Measurements from ENCODE around the gene CADM2.

Gene CADM2

GRCh38 chr3:85321892-85322291 lies 363.1 kb downstream of the CADM2 start:
- no peak for DNase-seq (ENCODE audit: low spot score)

GRCh38 chr3:85330071-85330470 lies 371.3 kb downstream of the CADM2 start:
- DNase-seq (ENCODE audit: low spot score): no peak

DNA sequence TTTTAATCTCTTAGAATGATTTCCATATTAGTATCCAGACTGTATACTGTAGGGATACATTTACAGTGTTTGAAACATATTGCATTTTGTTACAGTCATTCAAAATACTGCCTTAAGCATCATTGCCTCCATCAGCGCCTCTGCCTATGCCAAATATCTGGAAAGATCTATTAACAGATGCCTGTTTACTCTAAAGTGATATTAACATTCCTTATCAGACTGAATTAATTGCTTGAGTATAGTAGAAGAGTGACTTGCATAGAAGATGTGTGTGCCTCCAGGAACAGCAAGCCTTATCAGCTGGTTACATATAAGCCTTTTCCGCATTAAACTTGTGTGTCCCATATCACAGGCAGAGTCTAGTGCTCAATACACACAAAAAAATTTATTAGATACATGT lies 379.1 kb downstream of the CADM2 start:
- no peak for DNase-seq (ENCODE audit: low spot score)

- DNase-seq (ENCODE audit: low spot score): no peak
Observed at GRCh38 chr3:85342915-85343314, 384.1 kb downstream of the CADM2 start.

- no peak for DNase-seq (ENCODE audit: low spot score)
Observed at GRCh38 chr3:85355572-85355971, 396.8 kb downstream of the CADM2 start.

DNA sequence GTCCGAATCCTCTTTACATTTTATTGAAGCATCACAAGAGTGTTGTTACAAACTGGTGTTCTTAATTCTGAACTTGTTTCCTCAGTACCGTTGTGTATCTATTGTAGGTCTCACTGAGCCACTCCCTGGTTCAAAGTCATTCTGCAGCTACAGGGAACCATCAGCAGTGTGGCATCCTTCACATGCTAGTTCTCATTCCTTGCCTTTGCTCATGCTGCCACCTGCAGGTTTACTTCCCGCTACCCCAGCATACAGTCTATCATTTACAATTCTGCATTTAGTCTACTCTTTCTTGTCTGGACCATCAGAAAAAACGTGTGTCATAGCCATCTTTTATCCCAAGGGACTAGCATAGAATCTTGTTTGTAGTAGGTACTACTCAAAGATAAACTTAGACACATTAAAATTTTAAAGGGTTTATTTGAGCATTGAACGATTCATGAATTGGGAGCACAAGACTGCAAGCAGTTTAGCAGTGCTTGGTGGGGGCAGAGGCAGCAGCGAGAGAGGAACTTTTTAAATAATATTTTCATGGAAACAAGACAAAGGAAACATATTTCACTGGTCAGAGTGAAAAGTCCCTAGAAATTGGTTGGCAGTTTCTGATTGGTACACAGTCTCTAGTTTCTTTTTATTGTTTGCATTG lies 402.1 kb downstream of the CADM2 start:
- peak; percentile 3 for DNase-seq (ENCODE audit: low spot score)

GRCh38 chr3:85364296-85364909 lies 405.6 kb downstream of the CADM2 start:
- no peak for DNase-seq (ENCODE audit: low spot score)

DNA sequence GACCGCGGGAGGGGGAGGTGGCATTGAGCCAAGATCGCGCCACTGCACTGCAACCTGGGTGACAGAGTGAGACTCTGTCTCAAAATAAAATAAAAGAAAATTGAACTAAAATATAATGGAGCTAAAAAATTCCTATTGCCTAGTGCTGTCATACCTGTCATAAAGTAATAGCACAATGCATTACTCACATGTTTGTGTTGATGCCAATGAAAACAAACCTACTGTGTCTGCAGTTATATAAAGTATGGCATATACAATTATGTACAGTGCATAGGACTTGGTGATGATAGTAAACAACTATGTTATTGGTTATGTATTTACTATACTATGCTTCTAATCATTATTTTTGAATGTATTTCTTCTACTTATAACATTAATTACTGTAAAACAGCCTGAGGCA lies 411.6 kb downstream of the CADM2 start:
- DNase-seq (ENCODE audit: low spot score): no peak

DNA sequence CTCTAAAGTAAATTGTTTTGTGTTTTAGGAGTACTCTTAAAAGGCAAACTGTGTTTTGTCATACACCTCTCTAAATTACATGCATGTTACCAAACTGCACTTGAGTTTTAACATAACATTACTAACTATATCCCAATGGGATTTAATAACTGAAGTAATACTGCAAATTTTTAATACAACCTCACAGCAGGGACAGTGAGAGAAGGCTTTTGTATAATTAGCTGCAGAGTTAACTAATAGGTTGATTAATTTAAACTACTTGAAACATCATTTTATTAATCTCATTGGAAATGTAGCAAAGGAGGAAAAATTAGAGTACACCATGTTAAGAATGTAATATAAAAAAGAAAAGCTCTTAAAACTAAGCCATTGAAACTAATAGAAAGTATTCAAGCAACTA lies 417.3 kb downstream of the CADM2 start:
- DNase-seq (ENCODE audit: low spot score): no peak

- DNase-seq (ENCODE audit: low spot score): no peak
Observed at GRCh38 chr3:85377115-85377514, 418.3 kb downstream of the CADM2 start.

GRCh38 chr3:85384372-85384771 lies 425.6 kb downstream of the CADM2 start:
- no peak for DNase-seq (ENCODE audit: low spot score)

DNA sequence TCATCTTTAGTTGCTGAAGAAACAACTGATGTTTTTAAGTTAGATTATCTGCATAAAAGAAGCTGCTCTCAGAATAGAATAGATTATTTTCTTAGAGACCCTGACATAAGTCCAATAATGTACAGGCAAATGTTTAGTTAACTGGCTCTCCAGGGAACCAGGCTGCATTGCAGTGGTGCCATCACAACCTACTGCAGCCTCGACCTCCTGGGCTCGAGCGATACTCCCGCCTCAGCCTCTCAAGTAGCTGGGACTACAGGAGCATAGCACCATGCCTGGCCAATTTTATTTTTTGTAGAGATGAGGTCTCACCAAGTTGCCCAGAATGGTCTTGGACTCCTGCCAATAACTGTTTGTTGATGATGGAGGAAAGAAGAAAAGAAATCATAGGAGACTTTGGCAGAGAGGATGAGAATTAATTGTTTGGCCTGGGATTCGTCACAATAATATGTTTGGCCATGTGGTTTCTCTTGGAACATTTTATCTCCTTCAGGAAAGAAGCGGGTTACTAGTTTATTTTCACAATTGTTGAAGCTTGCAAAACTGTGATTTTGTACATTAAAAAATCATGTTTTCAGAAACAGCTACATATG lies 429.2 kb downstream of the CADM2 start:
- no peak for DNase-seq (ENCODE audit: low spot score)

DNA sequence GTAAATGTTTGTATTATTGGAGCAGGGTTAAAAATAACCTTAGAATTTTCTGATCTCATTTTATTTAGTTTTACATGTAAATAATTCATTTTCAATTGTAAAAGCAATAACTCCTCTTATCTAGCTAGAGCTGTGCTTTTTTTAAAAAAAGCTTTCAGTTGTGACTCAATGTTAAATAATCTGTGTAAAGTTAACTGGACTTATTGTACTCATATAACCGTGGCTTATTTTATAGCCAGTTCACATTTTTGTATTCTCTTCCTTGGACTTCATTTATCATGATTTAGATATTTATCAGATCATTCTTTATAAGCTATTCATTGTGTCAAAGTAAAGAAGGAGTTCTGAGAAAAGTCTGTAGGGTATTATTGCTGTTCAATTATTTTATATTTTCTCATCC lies 435.6 kb downstream of the CADM2 start:
- no peak for DNase-seq (ENCODE audit: low spot score)

DNA sequence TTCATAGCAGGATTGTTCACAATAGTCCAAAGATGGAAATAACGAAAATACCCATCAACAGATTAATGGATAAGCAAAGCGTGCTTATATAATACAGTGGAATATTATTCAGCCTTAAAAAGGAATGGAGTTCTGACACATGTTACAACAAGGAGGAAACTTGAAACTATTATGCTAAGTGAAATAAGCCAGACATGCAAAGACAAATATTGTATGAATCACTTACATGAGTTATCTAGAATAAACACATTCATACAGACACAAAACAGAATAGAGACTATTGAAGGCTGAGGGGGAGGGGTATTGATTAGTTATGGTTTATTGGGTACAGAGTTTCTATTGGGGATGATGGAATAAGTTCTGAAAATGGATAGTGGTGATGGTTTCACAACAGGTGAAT lies 438.6 kb downstream of the CADM2 start:
- no peak for DNase-seq (ENCODE audit: low spot score)

- DNase-seq (ENCODE audit: low spot score): no peak
Observed at GRCh38 chr3:85426121-85426520, 467.3 kb downstream of the CADM2 start.

GRCh38 chr3:85427467-85427866 lies 468.7 kb downstream of the CADM2 start:
- no peak for DNase-seq (ENCODE audit: low spot score)

DNA sequence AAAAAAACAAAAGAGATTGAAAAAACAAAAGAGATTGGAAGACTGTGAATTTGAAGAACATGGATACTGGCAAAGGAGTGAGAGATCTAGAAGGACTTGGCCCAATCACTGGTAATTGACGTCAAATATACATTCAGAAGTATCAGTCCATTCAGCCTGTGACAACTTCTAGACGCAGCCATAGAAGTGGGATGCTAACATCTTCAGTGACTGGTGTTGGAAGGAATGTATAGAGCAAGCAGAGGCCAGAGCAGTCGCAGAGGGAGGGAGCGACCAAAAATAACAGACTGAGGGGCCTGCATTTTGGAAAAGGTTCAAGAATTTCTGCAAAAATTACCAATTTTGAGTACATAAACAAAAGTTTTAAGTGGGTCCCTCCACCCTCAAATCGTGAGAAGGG lies 473.3 kb downstream of the CADM2 start:
- DNase-seq (ENCODE audit: low spot score): no peak

GRCh38 chr3:85433319-85433718 lies 474.5 kb downstream of the CADM2 start:
- no peak for DNase-seq (ENCODE audit: low spot score)

- no peak for DNase-seq (ENCODE audit: low spot score)
Observed at GRCh38 chr3:85455561-85456200, 496.9 kb downstream of the CADM2 start.

DNA sequence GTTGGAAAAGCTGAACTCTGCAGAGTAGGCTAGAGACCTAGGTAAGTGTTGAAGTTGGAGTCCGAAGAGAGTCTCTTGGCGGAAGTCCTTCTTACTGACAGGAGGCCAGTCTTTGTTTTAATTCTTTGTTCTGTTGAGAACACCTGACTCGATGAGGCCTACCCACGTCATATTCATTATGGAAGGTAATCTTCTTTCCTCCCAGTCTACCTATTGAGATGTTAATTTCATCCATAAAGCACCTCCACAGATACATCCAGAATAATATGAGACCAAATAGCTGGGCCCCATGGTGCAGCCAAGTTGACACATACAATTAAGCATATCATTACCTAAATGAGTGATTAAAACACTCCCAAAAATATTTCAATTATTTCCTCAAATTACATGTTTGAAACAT lies 515.5 kb downstream of the CADM2 start:
- DNase-seq (ENCODE audit: low spot score): no peak

DNA sequence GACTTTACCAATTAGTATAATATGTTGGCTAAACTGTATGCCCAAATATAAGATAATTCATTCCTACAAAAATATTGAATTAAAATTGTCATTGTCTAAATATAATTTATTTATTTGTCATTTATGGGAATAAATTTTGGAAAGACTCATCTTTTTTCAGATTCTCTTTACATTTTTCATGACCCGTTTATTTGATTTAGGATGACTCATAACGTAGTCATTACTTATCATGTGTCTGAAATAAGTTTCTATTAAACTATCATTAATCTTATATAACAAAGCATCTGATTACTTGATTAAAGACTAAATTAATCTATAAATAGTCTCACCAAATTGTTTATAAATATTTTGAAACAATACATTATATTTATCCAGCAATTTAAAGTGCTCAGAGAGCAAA lies 516.6 kb downstream of the CADM2 start:
- DNase-seq (ENCODE audit: low spot score): no peak

DNA sequence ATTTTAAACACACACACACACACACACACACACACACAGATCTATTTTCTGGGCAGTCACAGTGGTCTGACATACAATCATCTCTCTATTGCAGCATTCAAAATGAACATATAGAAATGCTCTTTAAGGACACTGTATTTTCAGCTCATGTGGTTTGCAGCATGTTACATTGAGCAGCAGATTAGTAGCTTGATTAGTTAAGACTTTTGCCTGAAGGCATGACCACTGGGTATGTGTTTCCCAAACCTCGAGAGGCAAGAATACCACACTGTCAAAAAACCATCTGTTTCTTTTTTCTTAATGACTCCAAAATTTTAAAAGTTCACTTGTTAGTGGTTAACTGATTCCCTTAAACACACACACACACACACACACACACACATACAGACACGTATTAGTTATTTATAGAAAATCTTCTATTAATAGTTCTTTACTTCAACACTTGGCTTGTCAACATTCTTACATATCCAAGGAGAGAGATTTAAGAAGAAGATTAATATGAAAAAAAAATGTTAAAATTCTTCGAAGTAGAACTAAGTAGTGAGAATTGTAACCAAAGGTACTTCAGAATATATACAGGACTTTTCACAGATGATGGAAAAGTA lies 518.2 kb downstream of the CADM2 start:
- no peak for DNase-seq (ENCODE audit: low spot score)

All from AG20443 (cell line).